ENCODE results near the gene FLOT1.

- no peak for TF ChIP-seq POLR2A (IDR thresholded peaks at IDR 0.05)
- TF ChIP-seq, protein P1, sequence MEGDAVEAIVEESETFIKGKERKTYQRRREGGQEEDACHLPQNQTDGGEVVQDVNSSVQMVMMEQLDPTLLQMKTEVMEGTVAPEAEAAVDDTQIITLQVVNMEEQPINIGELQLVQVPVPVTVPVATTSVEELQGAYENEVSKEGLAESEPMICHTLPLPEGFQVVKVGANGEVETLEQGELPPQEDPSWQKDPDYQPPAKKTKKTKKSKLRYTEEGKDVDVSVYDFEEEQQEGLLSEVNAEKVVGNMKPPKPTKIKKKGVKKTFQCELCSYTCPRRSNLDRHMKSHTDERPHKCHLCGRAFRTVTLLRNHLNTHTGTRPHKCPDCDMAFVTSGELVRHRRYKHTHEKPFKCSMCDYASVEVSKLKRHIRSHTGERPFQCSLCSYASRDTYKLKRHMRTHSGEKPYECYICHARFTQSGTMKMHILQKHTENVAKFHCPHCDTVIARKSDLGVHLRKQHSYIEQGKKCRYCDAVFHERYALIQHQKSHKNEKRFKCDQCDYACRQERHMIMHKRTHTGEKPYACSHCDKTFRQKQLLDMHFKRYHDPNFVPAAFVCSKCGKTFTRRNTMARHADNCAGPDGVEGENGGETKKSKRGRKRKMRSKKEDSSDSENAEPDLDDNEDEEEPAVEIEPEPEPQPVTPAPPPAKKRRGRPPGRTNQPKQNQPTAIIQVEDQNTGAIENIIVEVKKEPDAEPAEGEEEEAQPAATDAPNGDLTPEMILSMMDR (IDR thresholded peaks at IDR 0.05): no peak
- no peak for TF ChIP-seq EP300 (IDR thresholded peaks at IDR 0.05)
- no peak for TF ChIP-seq POLR2AphosphoS5 (IDR thresholded peaks at IDR 0.05)
These were observed 46.1 kb downstream of the FLOT1 start for GRCh38 chr6:30696432-30696831.
